Mesenteric fat pad (tissue), 1 donor: ENCODE data around the gene RTN1. TPM values are rescaled to one million over a fixed set of nuclear protein-coding genes. Genes with fewer than 3 reads are reported as not detected.

Experiments used
- DNase-seq: peaks from one replicate; pipeline ENCODE4 v3.0.0-alpha.2; 2020; ENCODE audit warnings: low spot score
- total RNA-seq: library from RNA; stranded (reverse); fragmentation: NEBNext Ultra II Directional; extraction: Animal tissue kit (Norgen Biotek cat#: 25700); gene quantifications from one replicate; pipeline ENCODE4 v1.2.1, GENCODE V29; 2021
- donor health status: DM: yes; HTN: yes; CAD: no.

Gene RTN1
- total RNA-seq, 1 donor from 2014 or later = 15.4 TPM

- DNase-seq = no peak
Measured at GRCh38 chr14:59630288-59630963, 240.2 kb downstream of the RTN1 start.

GRCh38 chr14:59629444-59630287 is 240.9 kb downstream of the RTN1 start:
- DNase-seq = no peak

GRCh38 chr14:59627011-59627520 is 243.5 kb downstream of the RTN1 start:
- DNase-seq = no peak

GRCh38 chr14:59622631-59623030 is 247.9 kb downstream of the RTN1 start:
- DNase-seq = no peak

- DNase-seq = no peak
Measured at GRCh38 chr14:59619061-59619460, 251.5 kb downstream of the RTN1 start.

- DNase-seq = no peak
Measured at GRCh38 chr14:59601056-59601455, 269.5 kb downstream of the RTN1 start.

GRCh38 chr14:59600211-59600945 is 270.2 kb downstream of the RTN1 start:
- no peak for DNase-seq

GRCh38 chr14:59595071-59595470 is 275.5 kb downstream of the RTN1 start:
- no peak for DNase-seq

- DNase-seq = no peak
Measured at GRCh38 chr14:59591641-59592370, 278.8 kb downstream of the RTN1 start.

- DNase-seq = no peak
Measured at GRCh38 chr14:59588101-59588500, 282.5 kb downstream of the RTN1 start.

GRCh38 chr14:59585891-59586554 is 284.6 kb downstream of the RTN1 start:
- no peak for DNase-seq

- DNase-seq = no peak
Measured at GRCh38 chr14:59583755-59584154, 286.8 kb downstream of the RTN1 start.

GRCh38 chr14:59582845-59583509 is 287.6 kb downstream of the RTN1 start:
- DNase-seq = no peak

GRCh38 chr14:59582161-59582560 is 288.4 kb downstream of the RTN1 start:
- DNase-seq = no peak

- DNase-seq = no peak
Measured at GRCh38 chr14:59580911-59581310, 289.7 kb downstream of the RTN1 start.

- no peak for DNase-seq
Measured at GRCh38 chr14:59576332-59577294, 294.0 kb downstream of the RTN1 start, which contains the start of gene CCDC175. Gene CCDC175, minus strand, starts transcription at chr14:59576812. Its CDS starts 37 bp downstream, at chr14:59576775.

- no peak for DNase-seq
Measured at GRCh38 chr14:59570122-59570521, 300.5 kb downstream of the RTN1 start.

- DNase-seq = no peak
Measured at GRCh38 chr14:59566725-59567124, 303.9 kb downstream of the RTN1 start.

- DNase-seq = no peak
Measured at GRCh38 chr14:59566296-59566695, 304.3 kb downstream of the RTN1 start.
